ENCODE measurements around the gene PTPN5. TPM values are rescaled to one million over a fixed set of nuclear protein-coding genes. Genes with fewer than 3 reads are reported as not detected.
"Not testable (repeated sequence)": the region's sequence is repeated elsewhere in the genome, so short reads cannot be mapped to it uniquely, and the experiment has no call there.

The PTPN5 gene
- polyA plus RNA-seq, 3 donors = not detected

DNA sequence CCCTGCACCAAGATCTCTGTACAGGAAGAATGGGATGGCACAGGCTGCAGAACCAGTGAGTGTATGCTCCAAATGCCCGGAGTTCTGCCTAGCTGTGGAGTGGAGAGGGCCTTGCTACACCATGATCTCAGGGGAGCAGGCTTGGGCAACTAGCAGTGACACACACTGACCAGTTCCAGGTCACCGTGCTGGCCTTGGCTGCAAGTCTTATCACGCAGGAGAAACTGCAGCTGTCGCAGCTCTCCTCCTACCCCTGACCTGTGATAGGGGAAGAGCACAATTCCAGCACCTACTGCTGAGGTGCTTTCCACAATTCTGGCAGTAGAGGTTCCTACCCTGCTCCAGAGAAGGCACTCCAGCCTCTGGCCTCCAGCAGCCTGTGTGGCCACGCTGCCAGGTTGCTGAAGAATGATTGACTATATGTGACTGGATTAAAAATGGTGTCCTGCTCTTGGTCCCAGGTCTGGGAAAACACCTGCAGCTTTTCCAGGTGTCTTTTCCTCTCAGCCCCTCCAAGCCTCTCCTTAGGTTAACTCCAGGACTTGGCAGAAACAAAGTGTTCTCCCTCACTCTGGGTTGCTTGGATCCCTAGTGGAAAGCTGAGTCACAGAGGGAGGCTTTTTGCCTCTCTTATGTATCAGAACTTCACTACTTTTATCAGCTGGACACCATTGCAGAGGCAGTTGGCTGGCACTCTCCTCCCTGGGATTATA, 43.3 kb upstream of the PTPN5 start:
- Histone ChIP-seq H3K27me3 (ENCODE audit: control insufficient read depth in 2 of 2, insufficient read depth in 2 of 2, low read length in 2 of 2) (no peaks in the 10 kb centered on the region), H3K4me3 (replicated peaks in 1 of 3; ENCODE audit: low read depth in 2 of 3, low read length in 3 of 3) (no peak overlapping the region), H3K9me3 (replicated peaks in 1 of 2; ENCODE audit: control insufficient read depth in 1 of 2, insufficient read depth in 1 of 2, low read length in 2 of 2) (peaks cover 4 to 13% of the 10 kb centered on the region in 2 donors), H3K4me1 (ENCODE audit: control insufficient read depth in 1 of 2, insufficient read depth in 2 of 2, low read length in 2 of 2) (no peaks in the 10 kb centered on the region), H4K20me1 (ENCODE audit: insufficient read depth, low read length) (no peaks in the 10 kb centered on the region), H2AFZ (ENCODE audit: insufficient read depth, low read depth, low read length, poor library complexity, severe bottlenecking) (no peak overlapping the region), H3K79me2 (ENCODE audit: insufficient read depth, low read length) (no peaks in the 10 kb centered on the region), H3K36me3 (replicated peaks in 1 of 2; ENCODE audit: control insufficient read depth in 1 of 2, insufficient read depth in 2 of 2, low read length in 2 of 2) (no peaks in the 10 kb centered on the region), H3K9ac (ENCODE audit: insufficient read depth, low read length, poor library complexity, severe bottlenecking) (no peak overlapping the region), H3K27ac (ENCODE audit: low read depth in 1 of 2, low read length in 2 of 2) (no peak overlapping the region), H3K4me2 (replicated peaks; ENCODE audit: extremely low read depth, low read length, poor library complexity, severe bottlenecking) (no peak overlapping the region)
- no peak for TF ChIP-seq CTCF (IDR thresholded peaks at IDR 0.05)
- Mint-ChIP-seq H3K9me3 (peaks cover 4 to 14% (median 8%) of the 10 kb centered on the region in 7 donors), H3K27ac (no peak overlapping the region), H3K27me3 (ENCODE audit: low read depth in 3 of 3) (peaks cover 0 to 5% (median 0%) of the 10 kb centered on the region in 3 donors), H3K4me1 (no peaks in the 10 kb centered on the region), H3K4me3 (no peak overlapping the region), H3K36me3 (no peaks in the 10 kb centered on the region)
- intact Hi-C loops (cut with micrococcal nuclease) = no loop called here
- 72% methylated on average over 2 of the region's 5 CpGs for WGBS (ENCODE audit: insufficient coverage)
- no peak for DNase-seq

DNA sequence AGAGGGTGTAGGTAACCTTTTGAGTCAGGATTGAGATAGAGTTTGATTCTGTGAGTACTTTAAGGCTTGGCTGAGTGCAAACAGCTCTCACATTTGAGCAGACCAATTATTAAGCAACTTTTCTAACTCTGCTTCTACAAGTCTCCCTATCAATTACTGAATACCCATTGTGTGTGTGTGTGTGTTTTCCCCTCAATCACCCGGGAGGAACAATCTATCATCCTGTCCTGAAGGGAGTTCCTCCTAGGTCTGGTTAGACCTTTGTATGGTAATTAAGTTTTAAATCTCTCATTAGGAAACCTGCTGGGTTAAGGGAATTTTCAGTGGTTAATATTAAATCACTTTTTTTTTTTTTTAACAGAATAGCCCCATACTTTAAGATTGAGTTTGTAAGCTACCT, 28.6 kb upstream of the PTPN5 start:
- H3K4me3 Mint-ChIP-seq; H3K9me3 Mint-ChIP-seq; H3K9ac ChIP-seq (ENCODE audit: insufficient read depth, low read length, poor library complexity, severe bottlenecking): not testable (repeated sequence)

More for the DNA sequence above, 28.6 kb upstream of the PTPN5 start:
- WGBS (ENCODE audit: insufficient coverage) = no CpG with 5 or more reads among the region's 1 CpG
- H3K4me2 ChIP-seq (replicated peaks; ENCODE audit: extremely low read depth, low read length, poor library complexity, severe bottlenecking); H3K4me1 Mint-ChIP-seq; H2AFZ ChIP-seq (ENCODE audit: insufficient read depth, low read depth, low read length, poor library complexity, severe bottlenecking); H3K4me3 ChIP-seq (replicated peaks in 1 of 3; ENCODE audit: low read depth in 2 of 3, low read length in 3 of 3); H3K27ac Mint-ChIP-seq; H3K27me3 ChIP-seq (ENCODE audit: control insufficient read depth in 2 of 2, insufficient read depth in 2 of 2, low read length in 2 of 2); DNase-seq; H3K9me3 ChIP-seq (replicated peaks in 1 of 2; ENCODE audit: control insufficient read depth in 1 of 2, insufficient read depth in 1 of 2, low read length in 2 of 2); H3K36me3 ChIP-seq (replicated peaks in 1 of 2; ENCODE audit: control insufficient read depth in 1 of 2, insufficient read depth in 2 of 2, low read length in 2 of 2); H3K27ac ChIP-seq (ENCODE audit: low read depth in 1 of 2, low read length in 2 of 2); H4K20me1 ChIP-seq (ENCODE audit: insufficient read depth, low read length); H3K27me3 Mint-ChIP-seq (ENCODE audit: low read depth in 3 of 3); H3K36me3 Mint-ChIP-seq; H3K79me2 ChIP-seq (ENCODE audit: insufficient read depth, low read length); H3K4me1 ChIP-seq (ENCODE audit: control insufficient read depth in 1 of 2, insufficient read depth in 2 of 2, low read length in 2 of 2); intact Hi-C loops (cut with micrococcal nuclease): not testable (repeated sequence)
